ENCODE measurements around the gene TCP11X2. TPM values are rescaled to one million over a fixed set of nuclear protein-coding genes. Genes with fewer than 3 reads are reported as not detected.
"Not testable (repeated sequence)": the region's sequence is repeated elsewhere in the genome, so short reads cannot be mapped to it uniquely, and the experiment has no call there.

Gene TCP11X2
- total and polyA plus RNA-seq, 2 of the 8 experiments (the other 6 are each of a cell fraction or from before 2014, with no cell fraction given): 0.08 to 0.32 TPM

GRCh38 chrX:102414493-102414892 lies 57.1 kb downstream of the TCP11X2 start:
- H3K36me3 ChIP-seq (ENCODE audit: control insufficient read depth in 2 of 4, insufficient read depth in 4 of 4, low read length in 3 of 4); H3K9ac ChIP-seq (replicated peaks in 1 of 4; ENCODE audit: extremely low read depth in 1 of 4, low read depth in 3 of 4, low read length in 3 of 4); DNase-seq (ENCODE audit: low read depth in 1 of 2, low spot score in 2 of 2); CTCF ChIA-PET (ENCODE audit: partially characterized antibody); H3K27me3 ChIP-seq (replicated peaks in 1 of 4; ENCODE audit: control insufficient read depth in 3 of 4, extremely low read depth in 1 of 4, insufficient read depth in 3 of 4, low read length in 3 of 4); H4K20me1 ChIP-seq (replicated peaks in 1 of 2; ENCODE audit: control insufficient read depth in 1 of 2, insufficient read depth in 2 of 2, low read length in 2 of 2); H4K5ac ChIP-seq (ENCODE audit: insufficient read length, low read depth, low read length); H3K18ac ChIP-seq (ENCODE audit: extremely low read depth, low read length); H2BK20ac ChIP-seq (ENCODE audit: low read length); H3K4me1 ChIP-seq (replicated peaks in 1 of 4; ENCODE audit: control insufficient read depth in 3 of 4, insufficient read depth in 4 of 4, low read length in 3 of 4); POLR2A ChIA-PET (ENCODE audit: partially characterized antibody); H2BK12ac ChIP-seq (ENCODE audit: low read depth, low read length); H3K4me2 ChIP-seq (ENCODE audit: insufficient read depth in 1 of 2, low read depth in 2 of 2, low read length in 2 of 2); H3K79me2 ChIP-seq (ENCODE audit: control insufficient read depth in 1 of 2, insufficient read depth in 2 of 2, low read length in 2 of 2); H3K4me3 ChIP-seq (ENCODE audit: extremely low read depth in 1 of 4, insufficient read depth in 2 of 4, low read depth in 3 of 4, low read length in 4 of 4); H3K23me2 ChIP-seq (ENCODE audit: low read depth, low read length); H3K4ac ChIP-seq (replicated peaks; ENCODE audit: insufficient read length, low read depth, low read length); H2BK120ac ChIP-seq (replicated peaks; ENCODE audit: low read depth, low read length); H4K8ac ChIP-seq (ENCODE audit: extremely low read depth, insufficient read depth, low read length); H3K14ac ChIP-seq (ENCODE audit: insufficient read length); H2AK5ac ChIP-seq (ENCODE audit: low read depth, low read length); H4K91ac ChIP-seq (replicated peaks; ENCODE audit: insufficient read length, low read length); H3K27ac ChIP-seq (ENCODE audit: low read depth, low read length); H3K23ac ChIP-seq (ENCODE audit: insufficient read length); H3K9me3 ChIP-seq (ENCODE audit: insufficient read depth in 2 of 2, low read depth in 1 of 2, low read length in 1 of 2); H3K56ac ChIP-seq (replicated peaks; ENCODE audit: insufficient read length, low read depth, low read length); H2BK5ac ChIP-seq (ENCODE audit: low read depth, low read length); FAIRE-seq; H2AFZ ChIP-seq (ENCODE audit: low read length); H3K79me1 ChIP-seq (ENCODE audit: low read depth, low read length); H2BK15ac ChIP-seq (ENCODE audit: low read length): not testable (repeated sequence)
- no CpG with 5 or more reads among the region's 4 CpGs for WGBS, 2 experiments (ENCODE audit: extremely low coverage in 1 of 2, insufficient coverage in 1 of 2, insufficient read length in 1 of 2, insufficient replicate concordance in 2 of 2, low coverage in 1 of 2, low lambda C conversion rate in 2 of 2, missing lambda C conversion rate in 1 of 2)

Other genes starting within 250 kb of the TCP11X2 start
- gene NXF2, start 224.6 kb downstream of the TCP11X2 start, total RNA-seq (2021; fragmentation: NEBNext Ultra II Directional; extraction: Animal tissue kit (Norgen Biotek cat#: 25700)): not detected in 2 replicates
- gene NXF2, start 224.6 kb downstream of the TCP11X2 start, polyA plus RNA-seq (2011; rRNA removed): not detected in 2 replicates
- gene NXF2B, start 31.8 kb downstream of the TCP11X2 start, total RNA-seq (2021; fragmentation: NEBNext Ultra II Directional; extraction: Animal tissue kit (Norgen Biotek cat#: 25700)): not detected in 2 replicates
- not detected in 2 replicates for gene NXF2B, start 31.8 kb downstream of the TCP11X2 start, polyA plus RNA-seq (2011; rRNA removed)
- gene TMSB15A, start 44.9 kb upstream of the TCP11X2 start, total RNA-seq (2021; fragmentation: NEBNext Ultra II Directional; extraction: Animal tissue kit (Norgen Biotek cat#: 25700)): 84.1 and 87.6 TPM in 2 replicates
- 80.4 and 189 TPM in 2 replicates for gene TMSB15A, start 44.9 kb upstream of the TCP11X2 start, polyA plus RNA-seq (2011; rRNA removed)
- gene ARMCX5, start 127.7 kb upstream of the TCP11X2 start, total RNA-seq (2021; fragmentation: NEBNext Ultra II Directional; extraction: Animal tissue kit (Norgen Biotek cat#: 25700)): 9.2 and 10.9 TPM in 2 replicates
- gene ARMCX5, start 127.7 kb upstream of the TCP11X2 start, polyA plus RNA-seq (2011; rRNA removed): 7.2 and 8.6 TPM in 2 replicates
- 1.6 and 2.0 TPM in 2 replicates for gene GPRASP1, start 179.7 kb upstream of the TCP11X2 start, total RNA-seq (2021; fragmentation: NEBNext Ultra II Directional; extraction: Animal tissue kit (Norgen Biotek cat#: 25700))
- gene GPRASP1, start 179.7 kb upstream of the TCP11X2 start, polyA plus RNA-seq (2011; rRNA removed): 0.47 and 0.65 TPM in 2 replicates
- gene GPRASP2, start 240.6 kb upstream of the TCP11X2 start, total RNA-seq (2021; fragmentation: NEBNext Ultra II Directional; extraction: Animal tissue kit (Norgen Biotek cat#: 25700)): 15.7 and 19.1 TPM in 2 replicates
- 8.0 and 8.2 TPM in 2 replicates for gene GPRASP2, start 240.6 kb upstream of the TCP11X2 start, polyA plus RNA-seq (2011; rRNA removed)
- gene GPRASP3, start 248.9 kb upstream of the TCP11X2 start, total RNA-seq (2021; fragmentation: NEBNext Ultra II Directional; extraction: Animal tissue kit (Norgen Biotek cat#: 25700)): 19.3 and 19.8 TPM in 2 replicates
- gene GPRASP3, start 248.9 kb upstream of the TCP11X2 start, polyA plus RNA-seq (2011; rRNA removed): 5.0 and 7.0 TPM in 2 replicates